ENCODE measurements around the gene TSPAN33.
"Not testable (repeated sequence)": the region's sequence is repeated elsewhere in the genome, so short reads cannot be mapped to it uniquely, and the experiment has no call there.

The TSPAN33 gene

DNA sequence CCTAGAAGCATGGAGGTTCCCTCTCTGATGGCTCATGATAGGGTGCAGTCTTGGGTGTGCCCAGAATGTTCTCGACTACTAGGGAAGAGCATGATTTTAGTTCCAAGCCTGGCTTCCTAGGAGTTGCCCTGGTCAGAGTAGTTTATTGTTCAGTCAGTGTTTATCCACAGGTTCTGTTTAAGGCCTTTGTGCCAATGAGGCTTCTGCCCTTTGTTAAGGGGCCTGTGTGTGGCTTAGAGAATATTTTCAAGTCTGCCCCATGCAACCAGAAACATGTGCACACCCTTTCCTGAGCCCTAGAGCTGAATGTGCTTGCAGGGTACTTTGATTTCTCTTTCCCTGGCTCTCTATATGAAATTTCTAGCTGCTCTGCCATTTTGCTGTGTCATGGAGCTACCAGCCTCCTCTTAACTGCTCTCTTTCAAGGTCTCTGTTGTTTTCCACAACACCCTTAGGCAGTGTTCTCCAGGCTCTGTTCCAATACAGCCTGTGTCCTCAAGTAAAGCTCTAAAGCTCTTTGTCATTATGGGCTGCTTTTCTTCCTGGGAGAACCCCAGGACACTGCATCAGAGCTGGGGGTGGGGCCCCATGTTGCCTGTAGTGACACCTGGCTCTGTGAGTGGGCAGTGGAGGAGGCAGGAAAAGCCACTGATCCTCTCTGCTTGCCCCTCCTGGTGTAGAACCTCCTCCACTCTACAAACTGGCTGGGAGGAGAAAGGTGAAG, 34.1 kb upstream of the TSPAN33 start:
- H3K27ac ChIP-seq: no peak overlapping the region
- TF ChIP-seq CTCF (conservative IDR thresholded peaks at IDR 0.05) (no peak), ZFX (IDR thresholded peaks at IDR 0.05) (no peak)

DNA sequence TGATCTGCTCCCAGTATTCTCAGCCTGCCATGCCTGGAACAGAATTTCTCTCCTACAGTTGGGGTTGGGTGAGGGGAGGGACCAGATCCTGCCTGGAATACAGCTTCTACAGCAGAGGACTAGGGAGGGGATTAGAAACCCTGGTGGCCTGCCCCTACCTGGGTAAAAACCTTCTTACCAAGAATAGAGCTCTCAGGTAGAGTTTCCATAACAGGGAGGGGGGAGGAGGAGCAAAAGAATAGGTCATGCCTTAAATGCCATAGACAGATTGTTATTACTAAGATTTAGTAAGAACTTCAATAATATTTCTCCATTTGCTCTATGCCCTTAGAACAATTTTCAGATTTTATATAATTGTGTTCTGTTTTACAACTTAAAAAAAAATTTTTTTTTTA, 33.5 kb upstream of the TSPAN33 start:
- no peak overlapping the region for H3K27ac ChIP-seq
- no peak for TF ChIP-seq ZFX (IDR thresholded peaks at IDR 0.05)
- TF ChIP-seq CTCF (conservative IDR thresholded peaks at IDR 0.05): no peak

- H3K27ac ChIP-seq: no peak overlapping the region
- TF ChIP-seq ZFX (IDR thresholded peaks at IDR 0.05) (no peak), CTCF (conservative IDR thresholded peaks at IDR 0.05) (no peak)
Measured at GRCh38 chr7:129115676-129116075, 28.8 kb upstream of the TSPAN33 start.

- no peak overlapping the region for H3K27ac ChIP-seq
- TF ChIP-seq ZFX (IDR thresholded peaks at IDR 0.05): no peak
- no peak for TF ChIP-seq CTCF (conservative IDR thresholded peaks at IDR 0.05)
Measured at GRCh38 chr7:129118182-129118581, 26.3 kb upstream of the TSPAN33 start.

GRCh38 chr7:129118976-129119375, 25.5 kb upstream of the TSPAN33 start:
- TF ChIP-seq CTCF (conservative IDR thresholded peaks at IDR 0.05) (no peak), ZFX (IDR thresholded peaks at IDR 0.05) (no peak)
- no peak overlapping the region for H3K27ac ChIP-seq

DNA sequence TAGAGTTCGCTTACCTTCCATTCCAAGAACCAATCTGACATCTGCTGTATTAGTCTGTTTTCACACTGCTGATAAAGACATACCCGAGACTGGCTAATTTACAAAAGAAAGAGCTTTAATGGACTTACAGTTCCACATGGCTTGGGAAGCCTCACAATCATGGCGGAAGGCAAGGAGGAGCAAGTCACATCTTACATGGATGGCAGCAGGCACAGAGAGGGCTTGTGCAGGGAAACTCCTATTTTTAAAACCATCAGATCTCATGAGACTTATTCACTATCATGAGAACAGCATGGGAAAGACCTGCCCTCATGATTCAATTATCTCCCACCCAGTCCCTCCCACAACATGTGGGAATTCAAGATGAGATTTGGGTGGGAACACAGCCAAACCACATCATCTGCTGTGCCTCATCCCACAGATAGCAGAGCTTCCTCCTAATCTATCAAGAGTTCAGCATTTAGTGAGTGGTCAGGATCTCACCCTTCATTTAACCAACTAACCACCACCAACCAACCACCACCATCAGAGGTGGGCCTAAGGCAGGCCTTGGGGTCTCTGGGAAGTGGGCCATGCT, 22.9 kb upstream of the TSPAN33 start:
- H3K27ac ChIP-seq: not testable (repeated sequence)

- TF ChIP-seq ZFX (IDR thresholded peaks at IDR 0.05) (no peak), CTCF (conservative IDR thresholded peaks at IDR 0.05) (no peak)
- no peak overlapping the region for H3K27ac ChIP-seq
Measured at GRCh38 chr7:129122078-129122750, 22.3 kb upstream of the TSPAN33 start.

Data from C4-2B (cell line).